Measurements from ENCODE around the gene SP4.
A peak's percentile ranks its signal among the peaks of the same experiment; 100 is the strongest.

SP4 gene

GRCh38 chr7:21429021-21429420 is 1.1 kb downstream of the SP4 start:
- Mint-ChIP-seq H3K4me1 (peaks cover 34% of the 10 kb centered on the region), H3K4me3 (peak overlapping the region; percentile 96 to 99 (median 98)), H3K27ac (peak overlapping the region; percentile 66 to 95 (median 92)), H3K9me3 (no peaks in the 10 kb centered on the region), H3K27me3 (ENCODE audit: low read depth) (no peaks in the 10 kb centered on the region), H3K36me3 (ENCODE audit: low read depth) (peaks cover 3% of the 10 kb centered on the region)
- no peak for TF ChIP-seq CTCF (IDR thresholded peaks at IDR 0.05; ENCODE audit: unreplicated experiment in 3 of 3)

GRCh38 chr7:21429786-21430574 is 2.1 kb downstream of the SP4 start:
- H3K36me3 Mint-ChIP-seq (ENCODE audit: low read depth): peaks cover 3% of the 10 kb centered on the region
- no peaks in the 10 kb centered on the region for H3K27me3 Mint-ChIP-seq (ENCODE audit: low read depth)
- H3K27ac Mint-ChIP-seq: peak overlapping the region; percentile 66 to 95 (median 92)
- H3K4me3 Mint-ChIP-seq: peak overlapping the region; percentile 96 to 99 (median 98)
- H3K4me1 Mint-ChIP-seq: peaks cover 34% of the 10 kb centered on the region
- no peak for TF ChIP-seq CTCF (IDR thresholded peaks at IDR 0.05; ENCODE audit: unreplicated experiment in 3 of 3)
- H3K9me3 Mint-ChIP-seq: no peaks in the 10 kb centered on the region

GRCh38 chr7:21430575-21430954 is 2.7 kb downstream of the SP4 start:
- Mint-ChIP-seq H3K4me3 (peak overlapping the region; percentile 96 to 99 (median 98)), H3K27me3 (ENCODE audit: low read depth) (no peaks in the 10 kb centered on the region), H3K27ac (peak overlapping the region in 1 of 3 experiments; percentile 53), H3K9me3 (no peaks in the 10 kb centered on the region), H3K4me1 (peaks cover 34% of the 10 kb centered on the region), H3K36me3 (ENCODE audit: low read depth) (peaks cover 5% of the 10 kb centered on the region)
- TF ChIP-seq CTCF (IDR thresholded peaks at IDR 0.05; ENCODE audit: unreplicated experiment in 3 of 3): no peak

GRCh38 chr7:21443149-21443841 is 15.4 kb downstream of the SP4 start:
- no peak for TF ChIP-seq CTCF (IDR thresholded peaks at IDR 0.05; ENCODE audit: unreplicated experiment in 3 of 3)
- Mint-ChIP-seq H3K4me1 (no peaks in the 10 kb centered on the region), H3K27ac (no peak overlapping the region), H3K27me3 (ENCODE audit: low read depth) (no peaks in the 10 kb centered on the region), H3K36me3 (ENCODE audit: low read depth) (peaks cover 41% of the 10 kb centered on the region), H3K9me3 (no peaks in the 10 kb centered on the region), H3K4me3 (no peak overlapping the region)

GRCh38 chr7:21448974-21449373 is 21.1 kb downstream of the SP4 start:
- Mint-ChIP-seq H3K4me3 (no peak overlapping the region), H3K4me1 (no peaks in the 10 kb centered on the region)

More at GRCh38 chr7:21448974-21449373, 21.1 kb downstream of the SP4 start:
- TF ChIP-seq CTCF (IDR thresholded peaks at IDR 0.05; ENCODE audit: unreplicated experiment in 3 of 3): no peak
- H3K27me3 Mint-ChIP-seq (ENCODE audit: low read depth): no peaks in the 10 kb centered on the region
- H3K9me3 Mint-ChIP-seq: peaks cover 26% of the 10 kb centered on the region
- no peak overlapping the region for H3K27ac Mint-ChIP-seq
- peaks cover 70% of the 10 kb centered on the region for H3K36me3 Mint-ChIP-seq (ENCODE audit: low read depth)
